IMR-90 (cell line): ENCODE data around the gene MEF2C. TPM values are rescaled to one million over a fixed set of nuclear protein-coding genes. Genes with fewer than 3 reads are reported as not detected.

ENCODE experiments used
- ATAC-seq: fragments of 200-7000 bp; cut with Tn5 transposase; 2 replicates; pipeline ENCODE4 v1.9.1; 2020; ENCODE audit warnings: low read depth, mild to moderate bottlenecking, moderate library complexity
- BruUV-seq: library from RNA; stranded (reverse); fragments of 400-500 nt; replicated peaks from 2 replicates; lab custom pipeline; 2021; lab: Mats Ljungman, UMichigan
- CTCF ChIA-PET: fragments of 300-600 bp; formaldehyde crosslinking; extraction: SDS; loops from one replicate; lab custom pipeline; 2021; ENCODE audit warnings: antibody characterized with exemption; lab: Yijun Ruan, JAX
- POLR2A ChIA-PET: fragments of 300-600 bp; sonication (Branson Sonifier 250); formaldehyde crosslinking; loops from one replicate; lab custom pipeline; 2022; ENCODE audit warnings: antibody characterized with exemption; ENCODE audit not compliant: unreplicated experiment; lab: Charles Lee
- DNase-seq: peaks from one replicate; pipeline ENCODE4 v3.0.0; 2013
- H2AFZ ChIP-seq: replicated peaks from 2 replicates; pipeline ENCODE3; 2013; ENCODE audit warnings: low read length, mild to moderate bottlenecking; ENCODE audit not compliant: poor library complexity
- H2AK5ac ChIP-seq: 2 replicates; pipeline ENCODE4 v1.6.1; 2013; ENCODE audit warnings: low read depth, low read length, inconsistent platforms
- H2AK9ac ChIP-seq: replicated peaks from 2 replicates; pipeline ENCODE3; 2013; ENCODE audit warnings: mild to moderate bottlenecking, low read depth, low read length, moderate library complexity; ENCODE audit not compliant: poor library complexity
- H2BK120ac ChIP-seq: 2 replicates; pipeline ENCODE4 v1.6.1; 2013; ENCODE audit warnings: low read depth, low read length, inconsistent platforms
- H2BK15ac ChIP-seq: 3 replicates; pipeline ENCODE4 v1.6.1; 2013; ENCODE audit warnings: low read depth, low read length, inconsistent platforms
- H2BK20ac ChIP-seq: 2 replicates; pipeline ENCODE4 v1.6.1; 2013; ENCODE audit warnings: low read depth, mild to moderate bottlenecking, inconsistent platforms, low read length, moderate library complexity
- H2BK5ac ChIP-seq: 2 replicates; pipeline ENCODE4 v1.6.1; 2013; ENCODE audit warnings: mild to moderate bottlenecking, low read depth, low read length, inconsistent platforms; ENCODE audit not compliant: poor library complexity, severe bottlenecking
- H3K14ac ChIP-seq: replicated peaks from 2 replicates; pipeline ENCODE4 v1.6.1; 2013; ENCODE audit warnings: low read depth, low read length, inconsistent platforms
- H3K18ac ChIP-seq: 2 replicates; pipeline ENCODE4 v1.6.1; 2013; ENCODE audit warnings: low read depth, low read length, control low read depth
- H3K23ac ChIP-seq: 2 replicates; pipeline ENCODE4 v1.6.1; 2013; ENCODE audit warnings: low read depth, low read length, inconsistent platforms
- H3K27ac ChIP-seq: 2 replicates; pipeline ENCODE4 v1.5.1; 2013; ENCODE audit warnings: mild to moderate bottlenecking, control low read depth, low read length; ENCODE audit not compliant: insufficient read depth
- H3K27me3 ChIP-seq: 2 replicates; pipeline ENCODE4 v1.6.1; 2013; ENCODE audit warnings: low read length; ENCODE audit not compliant: control insufficient read depth, insufficient read depth
- H3K36me3 ChIP-seq: 2 replicates; pipeline ENCODE4 v1.6.1; 2013; ENCODE audit warnings: low read length, mixed read lengths; ENCODE audit not compliant: control insufficient read depth, insufficient read depth
- H3K4ac ChIP-seq: 2 replicates; pipeline ENCODE4 v1.6.1; 2013; ENCODE audit warnings: low read depth, low read length, inconsistent platforms
- H3K4me1 ChIP-seq: 2 replicates; pipeline ENCODE4 v1.6.1; 2013; ENCODE audit warnings: low read length, mixed read lengths; ENCODE audit not compliant: control insufficient read depth, insufficient read depth
- H3K4me2 ChIP-seq: 2 replicates; pipeline ENCODE4 v1.6.1; 2013; ENCODE audit warnings: low read depth, mild to moderate bottlenecking, control low read depth, low read length, moderate library complexity
- H3K4me3 ChIP-seq: 2 replicates; pipeline ENCODE4 v1.5.1; 2013; ENCODE audit warnings: low read depth, mild to moderate bottlenecking, control low read depth, low read length, moderate library complexity; ENCODE audit not compliant: insufficient read depth
- H3K56ac ChIP-seq: 2 replicates; pipeline ENCODE4 v1.6.1; 2013; ENCODE audit warnings: low read length, inconsistent platforms; ENCODE audit not compliant: insufficient read depth; ENCODE audit errors: extremely low read depth
- H3K79me1 ChIP-seq, 2 experiments: 2 replicates each; pipeline ENCODE4 v1.6.1; 2013; ENCODE audit warnings: low read length in 2 of 2, inconsistent platforms in 1 of 2, low read depth in 1 of 2
- H3K9ac ChIP-seq: 2 replicates; pipeline ENCODE4 v1.6.1; 2013; ENCODE audit warnings: low read depth, low read length, control low read depth
- H3K9me1 ChIP-seq: 2 replicates; pipeline ENCODE4 v1.6.1; 2013; ENCODE audit warnings: low read length, inconsistent platforms; ENCODE audit not compliant: insufficient read depth
- H3K9me3 ChIP-seq: 2 replicates; pipeline ENCODE4 v1.6.1; 2013; ENCODE audit warnings: low read length; ENCODE audit not compliant: control insufficient read depth, insufficient read depth
- H4K20me1 ChIP-seq: 2 replicates; pipeline ENCODE4 v1.6.1; 2013; ENCODE audit warnings: low read length, inconsistent platforms; ENCODE audit not compliant: insufficient read depth
- H4K5ac ChIP-seq: 2 replicates; pipeline ENCODE4 v1.6.1; 2013; ENCODE audit warnings: mild to moderate bottlenecking, low read depth, low read length, control low read depth
- H4K8ac ChIP-seq, 2 experiments: 2 replicates each; pipeline ENCODE4 v1.6.1; 2013; ENCODE audit warnings: low read depth in 2 of 2, low read length in 2 of 2, control low read depth in 1 of 2, inconsistent platforms in 1 of 2
- H4K91ac ChIP-seq: 2 replicates; pipeline ENCODE4 v1.6.1; 2013; ENCODE audit warnings: low read depth, low read length, inconsistent platforms; ENCODE audit not compliant: insufficient read depth
- CEBPB ChIP-seq: IDR thresholded peaks from 2 replicates; pipeline ENCODE4 v1.6.1; 2012; ENCODE audit warnings: low read depth, low read length, improper control_type of control experiment
- FOS ChIP-seq: fragments of 150-350 bp; IDR thresholded peaks from 2 replicates; pipeline ENCODE4 v1.6.1; 2016; ENCODE audit warnings: low read depth, low read length
- WGBS, 2 experiments: methylation state at CpG; one replicate each; pipeline versions ENCODE4 v1.1.5 to v1.1.7; 2013; ENCODE audit warnings: missing lambda C conversion rate in 2 of 2; ENCODE audit not compliant: insufficient read length in 1 of 2; ENCODE audit errors: extremely low coverage in 2 of 2; 5-methylcytosine and 5-hydroxymethylcytosine counted together
- dilution Hi-C: fragments of 300-500 bp; cut with HindIII; formaldehyde crosslinking; loops from one replicate; pipeline ENCODE4 v1.14.3; 2018; ENCODE audit warnings: low sequenced_read_pairs; ENCODE audit not compliant: unreplicated experiment
- in situ Hi-C: fragments of 300-500 bp; cut with MboI; formaldehyde crosslinking; loops from 3 replicates; pipeline ENCODE4 v1.14.3; 2019; ENCODE audit warnings: low sequenced_read_pairs, inconsistent platforms, mixed read lengths
- intact Hi-C: fragments of 100-400 bp; cut with micrococcal nuclease; formaldehyde crosslinking; loops from 2 replicates; pipeline ENCODE4 v1.10.0; 2022
- polyA plus RNA-seq, 3 experiments: library from polyadenylated mRNA; depleted of rRNA; stranded (reverse); fragments of >200 nt; gene quantifications; 2 replicates each; pipeline ENCODE4 v1.2.3, GENCODE V29; 2012; ENCODE audit warnings: low replicate concordance in 1 of 3
- total RNA-seq: library from RNA; depleted of rRNA; stranded (reverse); fragments of >200 nt; gene quantifications from 2 replicates; pipeline ENCODE4 v1.2.3, GENCODE V29; 2012
- TF ChIP-seq, protein P1 (sequence below): fragments of 150-350 bp; IDR thresholded peaks from 2 replicates; pipeline ENCODE4 v1.6.1; 2016; ENCODE audit warnings: low read depth, mild to moderate bottlenecking, low read length, moderate library complexity, borderline replicate concordance

The MEF2C gene
- total and polyA plus RNA-seq, 2 of the 4 experiments (the other 2 are of a cell fraction): 1.5 to 6.8 TPM

DNA sequence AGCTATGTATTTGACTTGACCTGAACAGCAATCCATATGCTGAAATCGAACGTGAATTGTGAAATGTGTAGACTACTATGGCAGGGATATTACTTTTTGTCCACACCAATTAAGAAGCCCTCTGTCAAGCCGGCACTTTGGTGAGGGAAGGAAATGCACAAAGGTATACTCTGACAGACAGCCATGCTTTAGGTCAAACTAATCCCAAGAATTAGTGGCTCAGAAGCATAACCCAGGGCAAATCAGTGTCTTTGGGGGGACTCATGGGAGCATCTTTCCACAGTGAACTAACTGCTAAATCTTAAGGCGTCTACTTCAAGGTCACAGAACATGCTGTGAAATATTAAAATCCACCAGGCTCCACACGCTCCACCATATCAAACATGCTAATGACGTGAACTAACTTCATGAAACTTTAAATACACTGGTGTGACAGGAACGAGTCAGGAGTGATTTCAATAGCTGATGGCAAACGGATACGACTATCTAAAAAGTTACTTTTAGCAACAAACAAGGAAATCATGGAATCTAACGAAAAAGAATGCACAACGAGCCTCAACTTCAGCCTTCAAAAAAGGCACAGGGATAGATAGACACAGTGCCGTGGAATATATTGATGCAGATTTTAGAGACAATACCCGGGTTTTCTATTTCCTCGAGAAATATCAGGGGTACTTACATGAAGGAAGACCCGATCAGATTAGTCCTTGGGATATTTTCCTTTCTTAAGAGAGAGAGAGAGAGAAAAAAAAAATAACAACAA, 527 bp downstream of the MEF2C start:
- TF ChIP-seq CEBPB (peak; percentile 37), FOS (no peak)
- TF ChIP-seq, protein P1, sequence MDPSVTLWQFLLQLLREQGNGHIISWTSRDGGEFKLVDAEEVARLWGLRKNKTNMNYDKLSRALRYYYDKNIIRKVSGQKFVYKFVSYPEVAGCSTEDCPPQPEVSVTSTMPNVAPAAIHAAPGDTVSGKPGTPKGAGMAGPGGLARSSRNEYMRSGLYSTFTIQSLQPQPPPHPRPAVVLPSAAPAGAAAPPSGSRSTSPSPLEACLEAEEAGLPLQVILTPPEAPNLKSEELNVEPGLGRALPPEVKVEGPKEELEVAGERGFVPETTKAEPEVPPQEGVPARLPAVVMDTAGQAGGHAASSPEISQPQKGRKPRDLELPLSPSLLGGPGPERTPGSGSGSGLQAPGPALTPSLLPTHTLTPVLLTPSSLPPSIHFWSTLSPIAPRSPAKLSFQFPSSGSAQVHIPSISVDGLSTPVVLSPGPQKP: no peak
- POLR2A ChIA-PET: no interaction called here
- ATAC-seq: no peak
- Histone ChIP-seq H3K56ac (peak overlapping the region; percentile 53; the same call in 1 of the 2 replicates), H4K5ac (peak overlapping the region; percentile 14; the same call in 1 of the 2 replicates), H2BK5ac (peak overlapping the region; percentile 6), H2AK9ac (peak overlapping the region; percentile 4), H3K18ac (peak overlapping the region; percentile 48; the same call in 1 of the 2 replicates), H3K27ac (peak overlapping the region; percentile 26; the same call in 1 of the 2 replicates), H2BK20ac (0 out of 2 replicates have a peak overlapping the region, but pooled peaks have one; percentile 2), H2BK120ac (peak overlapping the region; percentile 13), H3K14ac (peak overlapping the region; percentile 34), H3K9ac (peak overlapping the region; percentile 68), H3K36me3 (no peaks in the 10 kb centered on the region), H4K20me1 (no peaks in the 10 kb centered on the region), H3K27me3 (no peaks in the 10 kb centered on the region), H3K4me2 (peak overlapping the region; percentile 99), H2BK15ac (no peak overlapping the region; the same call in 2 of the 3 replicates), H4K8ac (peak overlapping the region in 1 of 2 experiments; percentile 34; a peak in 1 of 4 replicates), H2AFZ (peak overlapping the region; percentile 84), H3K4me1 (0 out of 2 replicates have a peak, but pooled peaks cover 3% of the 10 kb centered on the region), H3K4ac (peak overlapping the region; percentile 12; the same call in 1 of the 2 replicates), H3K23ac (peak overlapping the region; percentile 70), H3K79me1 (0 out of 4 replicates have a peak, but pooled peaks cover 0 to 17% of the 10 kb centered on the region in 2 experiments), H3K4me3 (peak overlapping the region; percentile 61), H2AK5ac (no peak overlapping the region), H4K91ac (no peak overlapping the region), H3K9me1 (no peaks in the 10 kb centered on the region), H3K9me3 (no peaks in the 10 kb centered on the region)
- WGBS, 2 experiments: no CpG with 5 or more reads among the region's 15 CpGs
- dilution Hi-C loops: no loop called here
- BruUV-seq: TSS peak; percentile 72
- in situ Hi-C loops: loop anchor here (10.0 kb wide), 1 partner anchor 62 kb away; no protein-coding TSS in a partner anchor
- CTCF ChIA-PET: interaction anchor here (0.6 to 1.2 kb wide), 2 partner anchors 49 to 155 kb away, joined by 3 read pairs; no protein-coding TSS in a partner anchor
- intact Hi-C loops: loop anchor here (1.0 to 10.0 kb wide), 5 partner anchors 60 to 1385 kb away; no protein-coding TSS in a partner anchor
- peak; percentile 4 for DNase-seq
